HEK293T (cell line): ENCODE data around the gene AMBP.

Experiments
- CTCF ChIA-PET: fragments of 350-600 bp; formaldehyde crosslinking; extraction: SDS; loops from one replicate; lab custom pipeline; 2021; ENCODE audit warnings: antibody characterized with exemption, inconsistent platforms; lab: Yijun Ruan, JAX
- POLR2A ChIA-PET: fragments of 350-600 bp; formaldehyde crosslinking; extraction: SDS; loops from one replicate; lab custom pipeline; 2020; ENCODE audit warnings: antibody characterized with exemption, inconsistent platforms; lab: Yijun Ruan, JAX
- DNase-seq: peaks from one replicate; pipeline ENCODE4 v3.0.0; 2012; ENCODE audit warnings: mixed read lengths; ENCODE audit errors: extremely low spot score
- ARNT ChIP-seq: fragments of 450-650 bp; IDR thresholded peaks from 2 replicates; pipeline ENCODE4 v1.6.1; 2017; ENCODE audit warnings: mild to moderate bottlenecking
- BHLHE40 ChIP-seq: fragments of 450-650 bp; IDR thresholded peaks from 2 replicates; pipeline ENCODE4 v1.6.1; 2016; ENCODE audit warnings: mild to moderate bottlenecking, moderate library complexity, borderline replicate concordance
- CTBP1 ChIP-seq: fragments of 450-650 bp; IDR thresholded peaks from 2 replicates; pipeline ENCODE4 v1.6.1; 2016; ENCODE audit warnings: borderline replicate concordance
- ELF4 ChIP-seq: fragments of 450-650 bp; IDR thresholded peaks from 2 replicates; pipeline ENCODE4 v1.6.1; 2017; ENCODE audit warnings: antibody characterized with exemption
- FOXA1 ChIP-seq: fragments of 450-650 bp; IDR thresholded peaks from 2 replicates; pipeline ENCODE4 v1.6.1; 2016; ENCODE audit warnings: mild to moderate bottlenecking
- FOXK2 ChIP-seq: fragments of 450-650 bp; IDR thresholded peaks from 2 replicates; pipeline ENCODE4 v1.6.1; 2016; ENCODE audit warnings: mild to moderate bottlenecking
- FOXM1 ChIP-seq: fragments of 450-650 bp; IDR thresholded peaks from 2 replicates; pipeline ENCODE4 v1.6.1; 2017; ENCODE audit warnings: mild to moderate bottlenecking, borderline replicate concordance
- HDGF ChIP-seq: fragments of 450-650 bp; IDR thresholded peaks from 2 replicates; pipeline ENCODE4 v1.6.1; 2017; ENCODE audit warnings: antibody characterized with exemption, borderline replicate concordance
- L3MBTL2 ChIP-seq: fragments of 450-650 bp; conservative IDR thresholded peaks from 2 replicates; pipeline ENCODE4 v1.6.1; 2016; ENCODE audit warnings: mild to moderate bottlenecking
- LEF1 ChIP-seq: fragments of 450-650 bp; IDR thresholded peaks from 2 replicates; pipeline ENCODE4 v1.6.1; 2017; ENCODE audit warnings: mild to moderate bottlenecking, borderline replicate concordance
- NFRKB ChIP-seq: fragments of 450-650 bp; IDR thresholded peaks from 2 replicates; pipeline ENCODE4 v1.6.1; 2016; ENCODE audit warnings: mild to moderate bottlenecking, moderate library complexity
- PKNOX1 ChIP-seq: fragments of 450-650 bp; IDR thresholded peaks from 2 replicates; pipeline ENCODE4 v1.6.1; 2016
- SP1 ChIP-seq: fragments of 450-650 bp; IDR thresholded peaks from 2 replicates; pipeline ENCODE4 v1.6.1; 2017
- SUZ12 ChIP-seq: fragments of 450-650 bp; IDR thresholded peaks from 2 replicates; pipeline ENCODE4 v1.6.1; 2016; ENCODE audit warnings: mild to moderate bottlenecking
- TARDBP ChIP-seq: fragments of 450-650 bp; IDR thresholded peaks from 2 replicates; pipeline ENCODE4 v1.6.1; 2016
- ZNF384 ChIP-seq: fragments of 450-650 bp; IDR thresholded peaks from 2 replicates; pipeline ENCODE4 v1.6.1; 2016

Gene AMBP

GRCh38 chr9:114123031-114123977 is 45.2 kb upstream of the AMBP start:
- CTCF ChIA-PET, result interaction anchor here (1.3 kb wide), 1 partner anchor 29 kb away, joined by 3 read pairs; no protein-coding TSS in a partner anchor

GRCh38 chr9:114122136-114123027 is 44.3 kb upstream of the AMBP start:
- ChIA-PET CTCF (interaction anchor here (0.7 to 1.4 kb wide), 2 partner anchors 40 to 149 kb away, joined by 3 to 6 read pairs; no protein-coding TSS in a partner anchor), POLR2A (no interaction called here)
- TF ChIP-seq TARDBP (no peak), ZNF384 (no peak), ELF4 (no peak), FOXK2 (no peak), BHLHE40 (no peak), LEF1 (no peak), SP1 (no peak), NFRKB (no peak), PKNOX1 (no peak), FOXA1 (no peak), CTBP1 (no peak), L3MBTL2 (no peak), ARNT (no peak), HDGF (no peak), SUZ12 (no peak), FOXM1 (no peak)
- no peak for DNase-seq

More at GRCh38 chr9:114123031-114123977, 45.2 kb upstream of the AMBP start:
- no peak for DNase-seq
- no peak for TF ChIP-seq HDGF
- no peak for TF ChIP-seq FOXA1
- no peak for TF ChIP-seq CTBP1
- no peak for TF ChIP-seq FOXK2
- no peak for TF ChIP-seq NFRKB
- TF ChIP-seq ELF4, result no peak
- TF ChIP-seq SUZ12, result no peak
- no peak for TF ChIP-seq LEF1
- TF ChIP-seq ZNF384, result no peak
- no peak for TF ChIP-seq PKNOX1
- TF ChIP-seq TARDBP, result no peak
- no peak for TF ChIP-seq FOXM1
- TF ChIP-seq L3MBTL2, result no peak
- POLR2A ChIA-PET, result no interaction called here

- no peak for TF ChIP-seq HDGF
- no peak for TF ChIP-seq SUZ12
- no peak for TF ChIP-seq BHLHE40
- TF ChIP-seq SP1, result no peak
- TF ChIP-seq PKNOX1, result no peak
- TF ChIP-seq TARDBP, result no peak
- TF ChIP-seq FOXM1, result no peak
- TF ChIP-seq FOXK2, result no peak
- no peak for TF ChIP-seq ARNT
- TF ChIP-seq FOXA1, result no peak
- TF ChIP-seq ZNF384, result no peak
- TF ChIP-seq ELF4, result no peak
- no peak for TF ChIP-seq NFRKB
- no peak for TF ChIP-seq LEF1
- no peak for TF ChIP-seq CTBP1
- no peak for TF ChIP-seq L3MBTL2
- POLR2A ChIA-PET, result no interaction called here
- no peak for DNase-seq
- CTCF ChIA-PET, result interaction anchor here (1.4 kb wide), 1 partner anchor 39 kb away, joined by 6 read pairs; no protein-coding TSS in a partner anchor
These were observed 43.4 kb upstream of the AMBP start for GRCh38 chr9:114121227-114122135.

GRCh38 chr9:114120192-114121014 is 42.3 kb upstream of the AMBP start:
- ChIA-PET CTCF (no interaction called here), POLR2A (no interaction called here)
- TF ChIP-seq LEF1 (no peak), FOXM1 (no peak), L3MBTL2 (no peak), ELF4 (no peak), BHLHE40 (no peak)
- DNase-seq, result no peak
